ENCODE results near the gene NFIB. TPM values are rescaled to one million over a fixed set of nuclear protein-coding genes. Genes with fewer than 3 reads are reported as not detected.
A peak's percentile ranks its signal among the peaks of the same experiment; 100 is the strongest.

The NFIB gene
- total and polyA plus RNA-seq, 10 of the 15 experiments (the other 5 are each of a cell fraction or from before 2014, with no cell fraction given), result under 0.01 to 0.19 (median 0.05) TPM; not detected in 3

GRCh38 chr9:14156046-14156445 is 157.9 kb downstream of the NFIB start (continued):
- peak; percentile 40; the same call in 1 of the 2 replicates for TF ChIP-seq CBFB (IDR thresholded peaks at IDR 0.05; ENCODE audit: low read depth)
- peak in 1 of 2 experiments; percentile 26; a peak in 1 of 4 replicates for TF ChIP-seq IKZF2 (IDR thresholded peaks at IDR 0.05)

DNA sequence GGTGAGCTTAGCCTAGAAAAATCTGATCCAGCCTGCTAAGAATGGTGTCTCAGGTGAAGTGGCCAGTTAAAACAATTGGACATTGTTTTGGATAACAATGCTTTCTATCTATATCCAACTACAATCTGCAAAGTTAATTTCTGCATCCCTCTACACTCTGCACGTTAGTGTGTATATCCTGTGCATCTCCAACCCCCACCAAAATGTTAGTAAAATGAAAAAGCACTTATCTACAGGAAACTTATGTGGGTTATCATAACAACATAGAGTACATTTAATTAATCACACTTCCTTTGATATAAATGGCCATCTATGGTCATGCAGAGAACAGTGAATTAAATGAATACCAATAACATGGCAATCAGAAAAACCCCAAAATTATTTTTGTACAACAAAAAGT is 158.7 kb downstream of the NFIB start:
- SMC1A ChIA-PET (ENCODE audit: uncharacterized antibody, unreplicated experiment), result no interaction called here
- POLR2A ChIA-PET, result no interaction called here
- TF ChIP-seq, protein P1, sequence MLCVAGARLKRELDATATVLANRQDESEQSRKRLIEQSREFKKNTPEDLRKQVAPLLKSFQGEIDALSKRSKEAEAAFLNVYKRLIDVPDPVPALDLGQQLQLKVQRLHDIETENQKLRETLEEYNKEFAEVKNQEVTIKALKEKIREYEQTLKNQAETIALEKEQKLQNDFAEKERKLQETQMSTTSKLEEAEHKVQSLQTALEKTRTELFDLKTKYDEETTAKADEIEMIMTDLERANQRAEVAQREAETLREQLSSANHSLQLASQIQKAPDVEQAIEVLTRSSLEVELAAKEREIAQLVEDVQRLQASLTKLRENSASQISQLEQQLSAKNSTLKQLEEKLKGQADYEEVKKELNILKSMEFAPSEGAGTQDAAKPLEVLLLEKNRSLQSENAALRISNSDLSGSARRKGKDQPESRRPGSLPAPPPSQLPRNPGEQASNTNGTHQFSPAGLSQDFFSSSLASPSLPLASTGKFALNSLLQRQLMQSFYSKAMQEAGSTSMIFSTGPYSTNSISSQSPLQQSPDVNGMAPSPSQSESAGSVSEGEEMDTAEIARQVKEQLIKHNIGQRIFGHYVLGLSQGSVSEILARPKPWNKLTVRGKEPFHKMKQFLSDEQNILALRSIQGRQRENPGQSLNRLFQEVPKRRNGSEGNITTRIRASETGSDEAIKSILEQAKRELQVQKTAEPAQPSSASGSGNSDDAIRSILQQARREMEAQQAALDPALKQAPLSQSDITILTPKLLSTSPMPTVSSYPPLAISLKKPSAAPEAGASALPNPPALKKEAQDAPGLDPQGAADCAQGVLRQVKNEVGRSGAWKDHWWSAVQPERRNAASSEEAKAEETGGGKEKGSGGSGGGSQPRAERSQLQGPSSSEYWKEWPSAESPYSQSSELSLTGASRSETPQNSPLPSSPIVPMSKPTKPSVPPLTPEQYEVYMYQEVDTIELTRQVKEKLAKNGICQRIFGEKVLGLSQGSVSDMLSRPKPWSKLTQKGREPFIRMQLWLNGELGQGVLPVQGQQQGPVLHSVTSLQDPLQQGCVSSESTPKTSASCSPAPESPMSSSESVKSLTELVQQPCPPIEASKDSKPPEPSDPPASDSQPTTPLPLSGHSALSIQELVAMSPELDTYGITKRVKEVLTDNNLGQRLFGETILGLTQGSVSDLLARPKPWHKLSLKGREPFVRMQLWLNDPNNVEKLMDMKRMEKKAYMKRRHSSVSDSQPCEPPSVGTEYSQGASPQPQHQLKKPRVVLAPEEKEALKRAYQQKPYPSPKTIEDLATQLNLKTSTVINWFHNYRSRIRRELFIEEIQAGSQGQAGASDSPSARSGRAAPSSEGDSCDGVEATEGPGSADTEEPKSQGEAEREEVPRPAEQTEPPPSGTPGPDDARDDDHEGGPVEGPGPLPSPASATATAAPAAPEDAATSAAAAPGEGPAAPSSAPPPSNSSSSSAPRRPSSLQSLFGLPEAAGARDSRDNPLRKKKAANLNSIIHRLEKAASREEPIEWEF (IDR thresholded peaks at IDR 0.05; ENCODE audit: insufficient replicate concordance, low read depth, low read length), result no peak
- TF ChIP-seq RBBP5 (conservative IDR thresholded peaks at IDR 0.05), result no peak
- TF ChIP-seq, protein P2, sequence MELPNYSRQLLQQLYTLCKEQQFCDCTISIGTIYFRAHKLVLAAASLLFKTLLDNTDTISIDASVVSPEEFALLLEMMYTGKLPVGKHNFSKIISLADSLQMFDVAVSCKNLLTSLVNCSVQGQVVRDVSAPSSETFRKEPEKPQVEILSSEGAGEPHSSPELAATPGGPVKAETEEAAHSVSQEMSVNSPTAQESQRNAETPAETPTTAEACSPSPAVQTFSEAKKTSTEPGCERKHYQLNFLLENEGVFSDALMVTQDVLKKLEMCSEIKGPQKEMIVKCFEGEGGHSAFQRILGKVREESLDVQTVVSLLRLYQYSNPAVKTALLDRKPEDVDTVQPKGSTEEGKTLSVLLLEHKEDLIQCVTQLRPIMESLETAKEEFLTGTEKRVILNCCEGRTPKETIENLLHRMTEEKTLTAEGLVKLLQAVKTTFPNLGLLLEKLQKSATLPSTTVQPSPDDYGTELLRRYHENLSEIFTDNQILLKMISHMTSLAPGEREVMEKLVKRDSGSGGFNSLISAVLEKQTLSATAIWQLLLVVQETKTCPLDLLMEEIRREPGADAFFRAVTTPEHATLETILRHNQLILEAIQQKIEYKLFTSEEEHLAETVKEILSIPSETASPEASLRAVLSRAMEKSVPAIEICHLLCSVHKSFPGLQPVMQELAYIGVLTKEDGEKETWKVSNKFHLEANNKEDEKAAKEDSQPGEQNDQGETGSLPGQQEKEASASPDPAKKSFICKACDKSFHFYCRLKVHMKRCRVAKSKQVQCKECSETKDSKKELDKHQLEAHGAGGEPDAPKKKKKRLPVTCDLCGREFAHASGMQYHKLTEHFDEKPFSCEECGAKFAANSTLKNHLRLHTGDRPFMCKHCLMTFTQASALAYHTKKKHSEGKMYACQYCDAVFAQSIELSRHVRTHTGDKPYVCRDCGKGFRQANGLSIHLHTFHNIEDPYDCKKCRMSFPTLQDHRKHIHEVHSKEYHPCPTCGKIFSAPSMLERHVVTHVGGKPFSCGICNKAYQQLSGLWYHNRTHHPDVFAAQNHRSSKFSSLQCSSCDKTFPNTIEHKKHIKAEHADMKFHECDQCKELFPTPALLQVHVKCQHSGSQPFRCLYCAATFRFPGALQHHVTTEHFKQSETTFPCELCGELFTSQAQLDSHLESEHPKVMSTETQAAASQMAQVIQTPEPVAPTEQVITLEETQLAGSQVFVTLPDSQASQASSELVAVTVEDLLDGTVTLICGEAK (IDR thresholded peaks at IDR 0.05; ENCODE audit: borderline replicate concordance), result no peak
- TF ChIP-seq MEF2B (IDR thresholded peaks at IDR 0.05; ENCODE audit: partially characterized antibody, poor library complexity, severe bottlenecking), result no peak
- TF ChIP-seq, protein P3, sequence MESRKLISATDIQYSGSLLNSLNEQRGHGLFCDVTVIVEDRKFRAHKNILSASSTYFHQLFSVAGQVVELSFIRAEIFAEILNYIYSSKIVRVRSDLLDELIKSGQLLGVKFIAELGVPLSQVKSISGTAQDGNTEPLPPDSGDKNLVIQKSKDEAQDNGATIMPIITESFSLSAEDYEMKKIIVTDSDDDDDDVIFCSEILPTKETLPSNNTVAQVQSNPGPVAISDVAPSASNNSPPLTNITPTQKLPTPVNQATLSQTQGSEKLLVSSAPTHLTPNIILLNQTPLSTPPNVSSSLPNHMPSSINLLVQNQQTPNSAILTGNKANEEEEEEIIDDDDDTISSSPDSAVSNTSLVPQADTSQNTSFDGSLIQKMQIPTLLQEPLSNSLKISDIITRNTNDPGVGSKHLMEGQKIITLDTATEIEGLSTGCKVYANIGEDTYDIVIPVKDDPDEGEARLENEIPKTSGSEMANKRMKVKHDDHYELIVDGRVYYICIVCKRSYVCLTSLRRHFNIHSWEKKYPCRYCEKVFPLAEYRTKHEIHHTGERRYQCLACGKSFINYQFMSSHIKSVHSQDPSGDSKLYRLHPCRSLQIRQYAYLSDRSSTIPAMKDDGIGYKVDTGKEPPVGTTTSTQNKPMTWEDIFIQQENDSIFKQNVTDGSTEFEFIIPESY (IDR thresholded peaks at IDR 0.05), result no peak
- no peak for TF ChIP-seq ZNF217 (IDR thresholded peaks at IDR 0.05)
- no peak for TF ChIP-seq ELK1 (IDR thresholded peaks at IDR 0.05; ENCODE audit: low read depth, low read length)
- TF ChIP-seq EP300 (IDR thresholded peaks at IDR 0.05; ENCODE audit: borderline replicate concordance in 1 of 2, control insufficient read depth in 1 of 2, low read depth in 2 of 2, low read length in 2 of 2), result no peak

More for the DNA sequence above, 158.7 kb downstream of the NFIB start:
- ChIA-PET RAD21 (ENCODE audit: unreplicated experiment) (no interaction called here), CTCF (no interaction called here)
- ATAC-seq (no peak), DNase-seq (ENCODE audit: low read depth, low spot score) (no peak), FAIRE-seq (no peak)
- H3K27me3 ChIP-seq (replicated peaks in 1 of 2; ENCODE audit: control insufficient read depth in 2 of 2, insufficient read depth in 2 of 2, low read length in 1 of 2), result no peaks in the 10 kb centered on the region; a peak in 1 of 4 replicates
- H4K20me1 ChIP-seq (ENCODE audit: control insufficient read depth, insufficient read depth), result no peaks in the 10 kb centered on the region
- H3K27ac ChIP-seq (ENCODE audit: control insufficient read depth, insufficient read depth), result no peak overlapping the region
- H3K4me2 ChIP-seq (ENCODE audit: control insufficient read depth, insufficient read depth), result no peak overlapping the region
- WGBS (ENCODE audit: insufficient coverage, insufficient replicate concordance, low lambda C conversion rate, missing lambda C conversion rate), result 0% methylated on average over 1 of the region's 1 CpG
- no peaks in the 10 kb centered on the region for H3K9me3 ChIP-seq (replicated peaks; ENCODE audit: control insufficient read depth, insufficient read depth, low read length)
- intact Hi-C loops (cut with micrococcal nuclease; ENCODE audit: unreplicated experiment), result no loop called here
- no peak overlapping the region for H2AFZ ChIP-seq (ENCODE audit: control insufficient read depth, low read depth, low read length)
- no peaks in the 10 kb centered on the region for H3K79me2 ChIP-seq (ENCODE audit: control insufficient read depth, insufficient read depth, low read length)
- no peaks in the 10 kb centered on the region for H3K36me3 ChIP-seq (ENCODE audit: control insufficient read depth in 2 of 2, insufficient read depth in 2 of 2, low read length in 1 of 2)
- no peak overlapping the region for H3K4me3 ChIP-seq
- BruUV-seq (replicated peaks), result no TSS peak
- no peak overlapping the region for H3K9ac ChIP-seq (ENCODE audit: control insufficient read depth, insufficient read depth, low read length)
- peaks cover 4% of the 10 kb centered on the region for H3K4me1 ChIP-seq (ENCODE audit: control insufficient read depth, insufficient read depth, low read length)
- in situ Hi-C loops (cut with MboI), result no loop called here

All from GM12878 (cell line).